HepG2 (cell line): ENCODE results near the gene ZG16. TPM values are rescaled to one million over a fixed set of nuclear protein-coding genes. Genes with fewer than 3 reads are reported as not detected.

ENCODE experiments used
- AKNA ChIP-seq: sonication (generic); formaldehyde crosslinking; IDR thresholded peaks from 2 replicates; pipeline ENCODE4 v1.4.0; 2020; ENCODE audit warnings: missing genetic modification reagents, borderline replicate concordance
- HHEX ChIP-seq: IDR thresholded peaks from 2 replicates; pipeline ENCODE4 v1.6.1; 2016; ENCODE audit warnings: control low read depth
- IKZF4 ChIP-seq: sonication (generic); formaldehyde crosslinking; IDR thresholded peaks from 2 replicates; pipeline ENCODE4 v1.5.1; 2020; ENCODE audit warnings: borderline replicate concordance, mild to moderate bottlenecking, low read depth, missing genetic modification reagents; ENCODE audit errors: not compliant biosample characterization
- MAZ ChIP-seq, 2 experiments: sonication (generic) in 1 of 2; formaldehyde crosslinking in 1 of 2; IDR thresholded peaks; 2 replicates each; pipeline versions ENCODE4 v1.5.0 to v1.6.1; 2012 to 2020; ENCODE audit warnings: low read depth in 2 of 2, mild to moderate bottlenecking in 2 of 2, borderline replicate concordance in 1 of 2, improper control_type of control experiment in 1 of 2, low read length in 1 of 2, missing genetic modification reagents in 1 of 2, moderate library complexity in 1 of 2
- MYNN ChIP-seq: sonication (generic); formaldehyde crosslinking; IDR thresholded peaks from 2 replicates; pipeline ENCODE4 v1.4.0; 2020; ENCODE audit warnings: mild to moderate bottlenecking, low read depth, missing genetic modification reagents
- RARG ChIP-seq: sonication (generic); formaldehyde crosslinking; IDR thresholded peaks from 2 replicates; pipeline ENCODE4 v1.4.0; 2020; ENCODE audit warnings: low read depth, mild to moderate bottlenecking, missing genetic modification reagents
- SCMH1 ChIP-seq: sonication (generic); formaldehyde crosslinking; IDR thresholded peaks from 2 replicates; pipeline ENCODE4 v1.9.0; 2021; ENCODE audit warnings: missing genetic modification reagents, mild to moderate bottlenecking, borderline replicate concordance
- SIX4 ChIP-seq: sonication (generic); formaldehyde crosslinking; IDR thresholded peaks from 2 replicates; pipeline ENCODE4 v1.4.0; 2020; ENCODE audit warnings: missing genetic modification reagents
- SRSF1 ChIP-seq: fragments of 200-400 bp; formaldehyde crosslinking; optimal IDR thresholded peaks from 2 replicates; pipeline ENCODE3; 2017; ENCODE audit warnings: mild to moderate bottlenecking, low read depth, low read length, moderate library complexity
- TOPORS ChIP-seq: sonication (generic); formaldehyde crosslinking; IDR thresholded peaks from 2 replicates; pipeline ENCODE4 v1.8.0; 2023; ENCODE audit warnings: mild to moderate bottlenecking, missing genetic modification reagents
- ZBTB7B ChIP-seq: sonication (generic); formaldehyde crosslinking; IDR thresholded peaks from 2 replicates; pipeline ENCODE4 v1.4.0; 2020; ENCODE audit warnings: missing genetic modification reagents
- ZFP1 ChIP-seq: IDR thresholded peaks from 2 replicates; pipeline ENCODE4 v1.6.1; 2016
- ZNF142 ChIP-seq: sonication (generic); formaldehyde crosslinking; IDR thresholded peaks from 2 replicates; pipeline ENCODE4 v1.4.0; 2020; ENCODE audit warnings: missing genetic modification reagents
- ZNF513 ChIP-seq: sonication (generic); formaldehyde crosslinking; conservative IDR thresholded peaks from 2 replicates; pipeline ENCODE4 v1.5.0; 2020; ENCODE audit warnings: missing genetic modification reagents
- ZNF558 ChIP-seq: sonication (generic); formaldehyde crosslinking; IDR thresholded peaks from 2 replicates; pipeline ENCODE4 v1.9.0; 2022; ENCODE audit warnings: mild to moderate bottlenecking, missing genetic modification reagents, borderline replicate concordance
- ZNF766 ChIP-seq: sonication (generic); formaldehyde crosslinking; IDR thresholded peaks from 2 replicates; pipeline ENCODE4 v1.5.0; 2020; ENCODE audit warnings: missing genetic modification reagents, borderline replicate concordance
- polyA plus RNA-seq, 8 experiments: library from polyadenylated mRNA; depleted of rRNA in 3 of 8; stranded (reverse) in 7 of 8; unstranded in 1 of 8; fragments of >200 nt; fragmentation: Illumina TruSeq in 4 of 8; extraction: Trizol in 4 of 8; gene quantifications; 2 replicates each; pipeline versions ENCODE4 v1.2.1 to v1.2.3, GENCODE V29; 2011 to 2016; ENCODE audit warnings: low read depth in 4 of 8, missing spikeins in 1 of 8, mixed read lengths in 1 of 8; ENCODE audit not compliant: insufficient read depth in 1 of 8
- total RNA-seq, 5 experiments: library from RNA; depleted of rRNA; stranded (reverse); fragments of >200 nt; fragmentation: Illumina TruSeq; extraction: Trizol; gene quantifications; 2 replicates each; pipeline ENCODE4 v1.2.3, GENCODE V29; 2016; ENCODE audit warnings: low read depth in 1 of 5

ZG16 gene
- total and polyA plus RNA-seq, 2 of the 13 experiments (the other 11 are each of a cell fraction or from before 2014, with no cell fraction given), result 0.04 to 0.07 TPM

- TF ChIP-seq AKNA (CRISPR knock-in tag) (no peak), RARG (CRISPR knock-in tag) (no peak), SCMH1 (CRISPR knock-in tag) (no peak), HHEX (CRISPR knock-in tag) (no peak), MYNN (CRISPR knock-in tag) (peak; percentile 26; the same call in 1 of the 2 replicates), ZNF142 (CRISPR knock-in tag) (peak; percentile 88), SRSF1 (peak; percentile 65), SIX4 (CRISPR knock-in tag) (no peak), ZBTB7B (peak; percentile 37; the same call in 1 of the 2 replicates), TOPORS (CRISPR knock-in tag) (0 out of 2 replicates have a peak, but pooled peaks have one; percentile 59), IKZF4 (CRISPR knock-in tag) (peak; percentile 78), ZFP1 (CRISPR knock-in tag) (peak; percentile 82), ZNF766 (CRISPR knock-in tag) (0 out of 2 replicates have a peak, but pooled peaks have one; percentile 20), ZNF558 (CRISPR knock-in tag) (peak; percentile 81; the same call in 1 of the 2 replicates), ZNF513 (no peak; the same call in 1 of the 2 replicates), MAZ (IDR thresholded peaks at IDR 0.05; ENCODE audit: borderline replicate concordance, low read depth, low read length) (no peak; the same call in 1 of the 2 replicates), MAZ (CRISPR knock-in tag; IDR thresholded peaks at IDR 0.05; ENCODE audit: low read depth) (peak; percentile 95)
Observed at GRCh38 chr16:29790183-29790948, 12.3 kb downstream of the ZG16 start, which contains the start of gene KIF22 (continued).
